Subcutaneous abdominal adipose tissue (tissue), 5 donors: Measurements from ENCODE around the gene LMX1B.

Experiments
- H3K27ac ChIP-seq: one replicate; pipeline ENCODE4 v1.7.0; 2013; ENCODE audit warnings: low read depth, mild to moderate bottlenecking, inconsistent platforms, low read length, moderate library complexity
- H3K27me3 ChIP-seq, 5 donors: one replicate each; pipeline ENCODE4 v1.7.0; 2013; ENCODE audit warnings: low read length in 5 of 5, inconsistent platforms in 1 of 5; ENCODE audit not compliant: control insufficient read depth in 5 of 5, insufficient read depth in 4 of 5
- H3K36me3 ChIP-seq, 5 donors: one replicate each; pipeline ENCODE4 v1.7.0; 2013; ENCODE audit warnings: low read length in 5 of 5; ENCODE audit not compliant: control insufficient read depth in 5 of 5, insufficient read depth in 5 of 5
- H3K4me1 ChIP-seq, 5 donors: one replicate each; pipeline ENCODE4 v1.7.0; 2013; ENCODE audit warnings: low read length in 5 of 5, mild to moderate bottlenecking in 3 of 5, moderate library complexity in 1 of 5; ENCODE audit not compliant: control insufficient read depth in 5 of 5, insufficient read depth in 5 of 5
- H3K4me3 ChIP-seq, 5 donors: one replicate each; pipeline ENCODE4 v1.7.0; 2013; ENCODE audit warnings: low read length in 5 of 5, low read depth in 1 of 5
- H3K9ac ChIP-seq, 5 donors: one replicate each; pipeline ENCODE4 v1.7.0; 2013; ENCODE audit warnings: low read length in 5 of 5, mild to moderate bottlenecking in 4 of 5, moderate library complexity in 3 of 5
- H3K9me3 ChIP-seq, 5 donors: one replicate each; pipeline ENCODE4 v1.7.0; 2013; ENCODE audit warnings: low read length in 5 of 5; ENCODE audit not compliant: control insufficient read depth in 5 of 5
- donor health status: healthy.
- donor health status: healthy.
- donor health status: healthy.
- donor health status: healthy.
- donor health status: healthy.

Gene LMX1B

DNA sequence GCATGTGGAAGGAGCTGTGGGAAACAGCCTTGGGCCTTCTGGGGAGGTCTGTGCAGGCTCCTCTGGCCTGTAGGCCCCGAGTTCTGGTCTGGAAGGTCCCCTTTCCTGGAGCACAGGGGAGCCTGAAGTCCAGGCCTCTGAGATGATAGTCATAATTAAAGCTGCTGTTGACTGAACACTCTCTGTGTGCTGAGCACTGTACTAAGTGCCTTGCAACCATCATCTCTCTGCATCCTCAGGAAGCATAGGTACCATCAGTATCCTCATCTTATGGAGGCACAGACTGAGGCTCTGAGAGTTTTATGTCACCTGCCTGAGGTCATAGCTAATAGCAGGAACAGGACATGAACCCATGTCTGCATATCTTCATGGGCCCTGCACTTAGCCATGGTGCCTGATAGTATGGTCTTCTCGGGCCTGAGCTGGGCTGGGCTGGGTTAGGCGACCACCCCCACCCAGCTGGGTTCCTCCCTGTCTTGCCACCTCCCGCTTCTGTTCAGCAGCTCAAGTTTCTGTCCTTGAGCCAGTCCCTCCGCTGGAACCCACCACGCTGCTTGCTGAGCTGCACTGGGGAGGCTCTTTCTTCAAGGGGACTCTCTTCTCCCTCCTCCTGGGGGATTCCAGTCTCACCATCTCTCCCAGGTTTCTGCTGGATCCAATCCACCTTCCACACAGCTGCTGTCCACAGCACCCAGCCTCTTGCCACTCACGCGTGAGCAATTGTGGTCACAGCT is 27.6 kb downstream of the LMX1B start:
- peaks cover 35 to 94% (median 73%) of the 10 kb centered on the region in 5 donors for H3K27me3 ChIP-seq
- no peak overlapping the region for H3K27ac ChIP-seq
- peaks cover 0 to 8% (median 7%) of the 10 kb centered on the region in 5 donors for H3K4me1 ChIP-seq
- no peaks in the 10 kb centered on the region for H3K9me3 ChIP-seq
- H3K36me3 ChIP-seq: no peaks in the 10 kb centered on the region
- no peak overlapping the region for H3K9ac ChIP-seq
- no peak overlapping the region for H3K4me3 ChIP-seq

DNA sequence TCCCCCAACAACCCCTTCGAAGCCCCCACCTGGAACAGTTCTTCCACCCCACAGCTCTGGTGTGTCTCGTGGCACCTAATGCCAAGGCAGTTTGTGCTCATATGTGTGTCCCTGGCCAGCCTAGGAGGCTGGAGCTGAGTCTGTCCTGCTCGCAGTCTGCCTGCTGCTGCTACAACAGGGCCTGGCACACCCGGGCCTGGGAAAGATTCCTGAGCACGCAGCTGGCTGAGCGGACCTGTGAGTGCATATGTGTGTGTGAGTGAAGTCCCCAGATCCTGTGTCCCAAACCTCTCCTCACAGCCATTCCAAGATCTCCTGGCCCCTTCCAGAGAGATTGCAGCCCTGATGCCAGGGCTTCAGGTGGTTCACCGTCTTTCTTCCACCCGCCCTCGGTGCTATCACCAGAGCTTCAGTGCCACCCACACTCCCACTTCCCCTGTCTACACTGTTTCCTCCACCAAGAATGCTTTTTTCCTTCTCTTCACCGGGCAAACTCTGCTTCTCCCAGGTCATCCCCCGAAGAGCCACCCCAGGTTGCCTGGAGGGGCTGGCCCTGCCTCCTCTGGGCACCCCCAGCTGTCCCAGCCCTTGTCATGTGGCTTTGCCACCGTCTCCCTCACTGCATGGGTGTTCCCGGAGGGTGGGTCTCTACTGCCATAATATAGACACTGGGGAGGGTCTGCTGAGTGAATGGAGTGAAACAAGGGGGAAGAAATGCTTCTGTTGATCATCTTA is 28.4 kb downstream of the LMX1B start:
- Histone ChIP-seq H3K9ac (no peak overlapping the region), H3K27ac (no peak overlapping the region), H3K27me3 (peaks cover 30 to 91% (median 70%) of the 10 kb centered on the region in 5 donors), H3K36me3 (no peaks in the 10 kb centered on the region), H3K9me3 (no peaks in the 10 kb centered on the region), H3K4me3 (no peak overlapping the region), H3K4me1 (peaks cover 0 to 8% (median 7%) of the 10 kb centered on the region in 5 donors)

DNA sequence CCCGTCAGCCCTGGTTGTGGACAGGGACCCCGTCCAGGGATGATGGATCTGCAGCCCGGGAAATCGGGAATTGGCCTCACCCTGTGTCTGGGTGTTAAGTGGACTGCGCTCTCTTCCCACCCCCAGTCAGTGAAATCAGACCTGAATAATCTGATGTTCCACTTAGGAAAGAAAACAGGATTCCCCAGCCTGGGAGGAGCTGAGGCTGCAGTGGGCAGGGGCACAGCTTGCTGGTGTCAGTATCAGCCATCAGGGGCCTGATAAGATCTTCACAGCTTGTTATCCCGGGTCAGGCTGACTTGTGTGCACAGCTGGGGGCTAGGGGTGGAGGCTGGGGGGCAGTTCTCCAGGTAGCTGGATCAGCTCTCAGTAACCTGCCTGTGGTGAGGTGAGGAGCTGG is 29.1 kb downstream of the LMX1B start:
- Histone ChIP-seq H3K27ac (no peak overlapping the region), H3K9me3 (no peaks in the 10 kb centered on the region), H3K4me1 (peaks cover 0 to 8% (median 7%) of the 10 kb centered on the region in 5 donors), H3K36me3 (no peaks in the 10 kb centered on the region), H3K9ac (no peak overlapping the region), H3K4me3 (no peak overlapping the region), H3K27me3 (peaks cover 27 to 92% (median 66%) of the 10 kb centered on the region in 5 donors)

DNA sequence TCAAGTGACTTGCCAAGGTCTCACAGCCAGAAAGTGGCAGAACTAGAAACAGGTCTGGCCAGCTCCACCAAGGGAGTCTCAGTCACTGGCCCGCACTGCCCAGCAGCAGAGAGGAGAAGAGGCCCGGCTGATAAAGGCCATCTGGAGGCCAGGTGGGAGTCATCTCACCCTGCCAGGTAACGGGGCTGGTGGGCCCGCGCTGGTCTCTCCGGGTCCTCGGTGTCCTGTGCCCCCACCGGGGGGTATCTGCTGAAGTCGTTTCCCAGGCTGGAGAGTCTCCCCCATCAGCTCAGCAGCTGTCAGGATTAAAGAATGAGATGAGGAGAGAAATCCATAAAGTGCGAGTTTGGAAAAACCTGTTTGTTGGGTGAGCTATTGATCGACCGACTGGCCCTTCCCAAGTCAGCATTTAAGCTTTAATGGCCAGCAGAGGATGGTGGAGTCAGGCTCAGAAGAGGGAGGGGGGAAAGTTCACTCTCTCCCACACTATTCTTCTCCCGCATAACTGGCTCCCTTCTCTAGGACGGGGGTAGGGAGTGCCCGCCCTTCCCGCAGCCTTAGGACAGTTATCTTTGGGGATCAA is 30.3 kb downstream of the LMX1B start:
- H3K36me3 ChIP-seq: no peaks in the 10 kb centered on the region
- H3K9ac ChIP-seq: no peak overlapping the region
- H3K4me1 ChIP-seq: no peaks in the 10 kb centered on the region
- H3K4me3 ChIP-seq: no peak overlapping the region
- H3K9me3 ChIP-seq: no peaks in the 10 kb centered on the region
- no peak overlapping the region for H3K27ac ChIP-seq
- H3K27me3 ChIP-seq: peaks cover 29 to 91% (median 58%) of the 10 kb centered on the region in 5 donors

DNA sequence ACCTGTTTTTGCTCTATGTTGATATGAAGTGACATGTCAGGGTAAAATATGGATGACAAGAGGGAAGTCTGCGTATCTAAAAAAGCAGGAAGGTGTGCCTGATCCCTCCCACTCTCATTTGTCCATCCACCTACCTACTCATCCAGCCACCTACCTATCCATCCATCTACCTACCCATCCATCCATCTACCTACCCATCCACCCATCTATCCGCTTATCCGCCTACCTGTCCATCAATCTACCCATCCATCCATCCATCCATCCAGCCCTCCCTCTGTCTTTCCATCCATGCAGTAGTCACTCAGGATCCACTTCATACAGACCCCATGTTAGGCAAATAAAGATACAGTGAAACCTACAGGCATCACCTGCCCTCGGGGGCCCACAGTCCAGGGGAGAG is 32.4 kb downstream of the LMX1B start:
- no peak overlapping the region for H3K4me3 ChIP-seq
- no peaks in the 10 kb centered on the region for H3K9me3 ChIP-seq
- H3K9ac ChIP-seq: no peak overlapping the region
- H3K4me1 ChIP-seq: no peaks in the 10 kb centered on the region
- H3K27me3 ChIP-seq: peaks cover 31 to 86% (median 64%) of the 10 kb centered on the region in 5 donors
- no peak overlapping the region for H3K27ac ChIP-seq
- no peaks in the 10 kb centered on the region for H3K36me3 ChIP-seq

DNA sequence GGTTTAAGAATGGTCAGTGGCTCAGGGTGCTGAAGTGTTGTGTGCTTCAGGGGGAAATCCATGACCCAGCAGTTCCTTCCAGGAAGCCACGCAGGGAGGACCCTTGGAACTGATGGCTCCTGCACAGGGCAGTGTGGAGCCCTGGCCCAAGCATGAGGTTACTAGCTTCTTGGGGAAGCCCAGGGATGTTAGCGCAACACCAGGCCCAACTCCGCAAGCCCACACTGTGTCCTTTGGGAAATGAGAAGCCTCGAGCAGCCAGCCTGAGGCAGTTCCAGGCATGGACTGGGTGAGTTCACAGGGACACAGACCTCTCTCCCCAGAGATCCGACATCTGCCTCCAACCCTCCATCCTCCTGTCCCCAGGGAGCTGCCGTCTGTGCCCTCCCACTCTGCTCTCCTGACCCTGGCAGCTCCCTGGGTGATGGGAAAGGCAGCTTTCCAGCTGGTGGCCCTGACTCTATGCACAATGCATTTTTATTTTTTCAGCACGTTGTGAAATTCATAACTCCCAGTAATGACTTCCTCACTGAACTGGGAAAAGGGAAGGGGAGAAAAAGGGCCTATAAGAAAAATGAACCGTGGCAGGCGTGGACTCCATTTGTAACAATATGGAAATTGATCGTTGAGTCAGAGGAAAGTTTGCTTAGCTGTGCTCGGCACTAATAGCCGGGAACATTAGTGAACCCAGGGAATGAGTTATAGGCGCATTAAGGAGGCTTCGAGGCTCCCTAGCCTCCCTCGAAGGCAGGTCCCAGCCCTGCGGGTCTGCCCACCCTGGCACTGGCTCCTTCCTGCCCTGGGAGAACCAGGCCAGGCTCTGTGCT is 34.1 kb downstream of the LMX1B start:
- H3K27ac ChIP-seq: no peak overlapping the region
- H3K27me3 ChIP-seq: peaks cover 38 to 84% (median 69%) of the 10 kb centered on the region in 5 donors
- no peak overlapping the region for H3K9ac ChIP-seq
- no peaks in the 10 kb centered on the region for H3K9me3 ChIP-seq
- H3K4me3 ChIP-seq: no peak overlapping the region
- no peaks in the 10 kb centered on the region for H3K36me3 ChIP-seq
- H3K4me1 ChIP-seq: no peaks in the 10 kb centered on the region

DNA sequence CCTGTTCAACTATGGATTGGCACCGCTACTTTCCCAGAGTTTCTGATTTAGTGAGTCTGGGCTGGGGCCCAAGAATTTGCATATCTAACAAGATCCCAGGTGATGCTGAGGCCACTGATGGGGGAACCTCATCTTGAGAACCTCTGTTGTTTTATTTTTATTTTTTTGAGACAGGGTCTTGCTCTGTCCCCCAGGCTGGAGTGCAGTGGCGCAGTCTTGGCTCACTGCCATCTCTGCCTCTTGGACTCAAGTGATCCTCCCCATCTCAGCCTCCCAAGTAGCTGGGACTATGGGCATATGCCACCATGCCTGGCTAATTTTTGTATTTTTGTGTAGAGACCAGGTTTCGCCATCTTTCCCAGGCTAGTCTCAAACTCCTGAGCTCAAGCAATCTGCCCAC is 35.7 kb downstream of the LMX1B start:
- H3K4me1 ChIP-seq: no peaks in the 10 kb centered on the region
- H3K27ac ChIP-seq: no peak overlapping the region
- H3K36me3 ChIP-seq: no peaks in the 10 kb centered on the region
- no peak overlapping the region for H3K9ac ChIP-seq
- peaks cover 34 to 81% (median 63%) of the 10 kb centered on the region in 5 donors for H3K27me3 ChIP-seq
- no peaks in the 10 kb centered on the region for H3K9me3 ChIP-seq
- H3K4me3 ChIP-seq: no peak overlapping the region

DNA sequence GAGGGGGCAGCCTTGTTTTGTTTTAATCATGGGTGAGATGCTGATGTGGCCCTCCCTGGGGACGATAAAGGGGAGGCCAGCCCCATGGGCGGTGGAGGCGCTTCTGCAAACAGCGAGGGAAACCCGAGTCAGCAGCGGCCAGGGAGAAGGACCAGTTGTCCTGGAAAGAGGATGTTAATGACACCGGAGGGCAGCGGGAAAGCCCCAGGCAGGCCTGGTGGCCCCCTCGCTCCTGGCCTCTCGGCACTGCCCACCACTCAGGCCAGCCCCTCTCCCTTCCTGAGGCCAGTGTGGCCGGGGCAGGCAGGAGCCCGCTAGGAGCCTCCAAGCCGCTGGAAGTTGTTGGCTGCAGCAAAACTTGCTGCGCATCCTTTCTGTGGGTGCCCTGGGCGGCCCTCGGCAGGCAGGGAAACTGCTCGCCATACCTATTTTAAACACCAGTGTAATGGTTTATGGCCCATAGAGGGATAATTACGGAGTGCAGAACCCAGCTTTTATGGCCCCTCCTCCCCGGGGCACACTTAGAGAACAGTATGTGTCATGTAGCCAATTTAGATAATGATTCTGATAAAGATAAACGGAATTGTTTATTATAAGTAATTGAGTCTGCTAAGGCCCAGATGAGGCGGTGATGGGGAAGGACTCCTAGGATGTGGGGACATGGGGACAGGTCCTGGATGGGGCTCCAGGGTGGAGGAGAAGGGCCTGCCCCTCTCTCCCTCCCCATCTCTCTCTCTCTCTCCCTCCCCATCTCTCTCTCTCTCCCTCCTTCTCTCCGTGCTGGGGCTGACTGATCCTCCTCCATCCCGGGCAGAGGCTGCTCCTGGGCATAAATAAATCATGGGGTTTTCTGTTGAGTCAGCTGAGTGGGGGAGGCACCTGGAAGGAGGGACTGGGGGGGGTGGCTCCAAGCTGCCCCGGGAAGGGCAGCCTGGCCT is 36.9 kb downstream of the LMX1B start:
- Histone ChIP-seq H3K27ac (no peak overlapping the region), H3K4me1 (no peaks in the 10 kb centered on the region), H3K4me3 (no peak overlapping the region), H3K27me3 (peaks cover 38 to 78% (median 62%) of the 10 kb centered on the region in 5 donors), H3K36me3 (no peaks in the 10 kb centered on the region), H3K9me3 (no peaks in the 10 kb centered on the region), H3K9ac (no peak overlapping the region)

DNA sequence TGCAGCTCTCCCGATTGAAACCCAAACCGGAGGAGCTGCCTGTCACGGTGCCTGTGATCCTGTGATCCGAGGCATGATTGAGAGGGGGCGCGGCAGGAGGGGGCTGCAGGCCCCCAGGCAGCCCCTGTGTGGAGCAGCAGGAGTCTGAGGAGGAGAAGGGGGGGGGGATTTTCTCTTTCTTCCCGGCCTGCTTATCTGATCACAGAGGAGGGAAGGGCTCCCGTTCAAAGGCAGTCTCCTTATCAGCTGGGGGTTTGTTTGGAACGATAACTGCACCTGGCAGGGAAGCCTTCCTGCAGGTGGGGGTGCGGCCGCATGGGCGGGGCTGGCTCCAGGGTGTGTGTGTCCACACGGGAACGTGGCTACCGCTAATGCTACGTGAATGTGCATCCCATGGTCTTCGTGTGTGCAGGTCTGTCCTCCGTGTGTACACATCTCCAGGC is 38.4 kb downstream of the LMX1B start:
- H3K4me3 ChIP-seq: no peak overlapping the region
- peaks cover 30 to 74% (median 56%) of the 10 kb centered on the region in 5 donors for H3K27me3 ChIP-seq
- no peak overlapping the region for H3K9ac ChIP-seq
- no peaks in the 10 kb centered on the region for H3K36me3 ChIP-seq
- H3K4me1 ChIP-seq: no peaks in the 10 kb centered on the region
- no peaks in the 10 kb centered on the region for H3K9me3 ChIP-seq
- H3K27ac ChIP-seq: no peak overlapping the region
